Suprapubic skin (tissue), 4 donors: ENCODE results near the gene SLC4A9. TPM values are rescaled to one million over a fixed set of nuclear protein-coding genes. Genes with fewer than 3 reads are reported as not detected.
A peak's percentile ranks its signal among the peaks of the same experiment; 100 is the strongest.

Experiments used
- DNase-seq, 2 donors: peaks; one replicate each; pipeline ENCODE4 v3.0.0-alpha.2; 2019; ENCODE audit warnings: low spot score in 2 of 2
- H3K27ac ChIP-seq: fragments of 200-600 bp; sonication (generic); one replicate; pipeline ENCODE4 v1.5.1; 2019
- H3K27me3 ChIP-seq: fragments of 200-600 bp; sonication (generic); one replicate; pipeline ENCODE4 v1.5.1; 2019
- H3K36me3 ChIP-seq: fragments of 200-600 bp; sonication (generic); one replicate; pipeline ENCODE4 v1.5.1; 2019
- H3K4me1 ChIP-seq: fragments of 200-600 bp; sonication (generic); one replicate; pipeline ENCODE4 v1.5.1; 2019
- H3K4me3 ChIP-seq: fragments of 200-600 bp; sonication (generic); one replicate; pipeline ENCODE4 v1.5.1; 2019; ENCODE audit warnings: mild to moderate bottlenecking
- H3K9me3 ChIP-seq: fragments of 200-600 bp; sonication (generic); one replicate; pipeline ENCODE4 v1.5.1; 2019
- EP300 ChIP-seq: sonication (generic); formaldehyde crosslinking; IDR thresholded peaks from one replicate; pipeline ENCODE4 v1.6.1; 2017; ENCODE audit warnings: antibody characterized with exemption
- POLR2A ChIP-seq, 2 donors: fragments of 450-650 bp; IDR thresholded peaks; one replicate each; pipeline ENCODE4 v1.6.1; 2017; ENCODE audit warnings: antibody characterized with exemption in 2 of 2, mild to moderate bottlenecking in 2 of 2, moderate library complexity in 2 of 2
- POLR2AphosphoS5 ChIP-seq, 3 donors: sonication (generic); formaldehyde crosslinking; IDR thresholded peaks; one replicate each; pipeline ENCODE4 v1.6.1; 2017; ENCODE audit warnings: antibody characterized with exemption in 3 of 3
- WGBS: methylation state at CpG from one replicate; pipeline ENCODE4 v1.1.5; 2018; 5-methylcytosine and 5-hydroxymethylcytosine counted together
- total RNA-seq, 4 donors: library from RNA; depleted of rRNA; stranded (reverse); fragments of >200 nt; gene quantifications; one replicate each; pipeline ENCODE4 v1.1.0, GENCODE V29; 2016
- TF ChIP-seq, protein P1 (sequence below), 2 donors: fragments of 200-600 bp in 1 of 2; fragments of 450-650 bp in 1 of 2; sonication (generic) in 1 of 2; IDR thresholded peaks; one replicate each; pipeline ENCODE4 v1.5.1; 2016 to 2019; ENCODE audit warnings: antibody characterized with exemption in 2 of 2, mild to moderate bottlenecking in 1 of 2, moderate library complexity in 1 of 2

Gene SLC4A9
- total RNA-seq, 4 donors from 2014 or later = 0.56 TPM; not detected in 3

GRCh38 chr5:140347360-140347759, 12.6 kb upstream of the SLC4A9 start:
- Histone ChIP-seq H3K27ac (peak overlapping the region; percentile 77), H3K4me3 (peak overlapping the region; percentile 80), H3K4me1 (peaks cover 58% of the 10 kb centered on the region), H3K36me3 (no peaks in the 10 kb centered on the region), H3K27me3 (no peaks in the 10 kb centered on the region), H3K9me3 (no peaks in the 10 kb centered on the region)
- TF ChIP-seq, protein P1, sequence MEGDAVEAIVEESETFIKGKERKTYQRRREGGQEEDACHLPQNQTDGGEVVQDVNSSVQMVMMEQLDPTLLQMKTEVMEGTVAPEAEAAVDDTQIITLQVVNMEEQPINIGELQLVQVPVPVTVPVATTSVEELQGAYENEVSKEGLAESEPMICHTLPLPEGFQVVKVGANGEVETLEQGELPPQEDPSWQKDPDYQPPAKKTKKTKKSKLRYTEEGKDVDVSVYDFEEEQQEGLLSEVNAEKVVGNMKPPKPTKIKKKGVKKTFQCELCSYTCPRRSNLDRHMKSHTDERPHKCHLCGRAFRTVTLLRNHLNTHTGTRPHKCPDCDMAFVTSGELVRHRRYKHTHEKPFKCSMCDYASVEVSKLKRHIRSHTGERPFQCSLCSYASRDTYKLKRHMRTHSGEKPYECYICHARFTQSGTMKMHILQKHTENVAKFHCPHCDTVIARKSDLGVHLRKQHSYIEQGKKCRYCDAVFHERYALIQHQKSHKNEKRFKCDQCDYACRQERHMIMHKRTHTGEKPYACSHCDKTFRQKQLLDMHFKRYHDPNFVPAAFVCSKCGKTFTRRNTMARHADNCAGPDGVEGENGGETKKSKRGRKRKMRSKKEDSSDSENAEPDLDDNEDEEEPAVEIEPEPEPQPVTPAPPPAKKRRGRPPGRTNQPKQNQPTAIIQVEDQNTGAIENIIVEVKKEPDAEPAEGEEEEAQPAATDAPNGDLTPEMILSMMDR (IDR thresholded peaks at IDR 0.05) = no peak
- TF ChIP-seq POLR2AphosphoS5 (IDR thresholded peaks at IDR 0.05) = no peak
- no peak for TF ChIP-seq EP300
- no peak for TF ChIP-seq POLR2A (IDR thresholded peaks at IDR 0.05)
- no peak for DNase-seq
- 20% methylated on average over 2 of the region's 2 CpGs for WGBS

- no peaks in the 10 kb centered on the region for H3K36me3 ChIP-seq
- no peaks in the 10 kb centered on the region for H3K9me3 ChIP-seq
- 60% methylated on average over 4 of the region's 4 CpGs for WGBS
- peaks cover 53% of the 10 kb centered on the region for H3K4me1 ChIP-seq
- TF ChIP-seq, protein P1 (IDR thresholded peaks at IDR 0.05) = no peak
- TF ChIP-seq POLR2A (IDR thresholded peaks at IDR 0.05) = no peak
- no peak for TF ChIP-seq POLR2AphosphoS5 (IDR thresholded peaks at IDR 0.05)
- no peak for TF ChIP-seq EP300
- no peaks in the 10 kb centered on the region for H3K27me3 ChIP-seq
- DNase-seq = no peak
- no peak overlapping the region for H3K4me3 ChIP-seq
- peak overlapping the region; percentile 77 for H3K27ac ChIP-seq
Measured at GRCh38 chr5:140348104-140348503, 11.9 kb upstream of the SLC4A9 start.

DNA sequence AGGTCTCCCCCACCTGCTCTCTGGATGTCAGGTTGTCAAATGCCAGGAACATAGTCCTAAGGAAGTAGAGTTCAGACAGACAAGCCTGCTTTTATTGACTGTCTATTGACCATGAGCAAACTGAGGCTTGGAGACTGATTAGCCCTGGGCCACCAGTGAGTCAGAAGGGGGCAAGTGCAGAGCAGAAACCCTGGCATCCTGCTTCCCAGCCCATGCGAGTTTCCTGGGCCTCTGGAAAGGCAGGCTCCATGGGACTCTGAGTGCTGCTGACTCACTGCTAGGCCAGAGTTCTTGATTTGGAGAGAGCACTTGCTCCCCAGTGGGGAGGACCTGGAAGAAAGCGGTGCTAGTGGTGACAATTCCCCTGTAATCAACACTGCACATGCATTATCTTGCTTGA, 10.8 kb upstream of the SLC4A9 start:
- Histone ChIP-seq H3K36me3 (no peaks in the 10 kb centered on the region), H3K27me3 (no peaks in the 10 kb centered on the region), H3K9me3 (no peaks in the 10 kb centered on the region), H3K4me1 (peaks cover 43% of the 10 kb centered on the region), H3K4me3 (no peak overlapping the region), H3K27ac (no peak overlapping the region)
- no peak for DNase-seq
- WGBS = 54% methylated on average over 2 of the region's 2 CpGs
- no peak for TF ChIP-seq EP300
- TF ChIP-seq POLR2A (IDR thresholded peaks at IDR 0.05) = no peak
- TF ChIP-seq, protein P1 (IDR thresholded peaks at IDR 0.05) = no peak
- no peak for TF ChIP-seq POLR2AphosphoS5 (IDR thresholded peaks at IDR 0.05)

GRCh38 chr5:140351609-140352334, 8.2 kb upstream of the SLC4A9 start:
- Histone ChIP-seq H3K36me3 (no peaks in the 10 kb centered on the region), H3K27ac (no peak overlapping the region), H3K4me1 (peaks cover 25% of the 10 kb centered on the region), H3K27me3 (no peaks in the 10 kb centered on the region), H3K9me3 (no peaks in the 10 kb centered on the region), H3K4me3 (no peak overlapping the region)
- TF ChIP-seq, protein P1 (IDR thresholded peaks at IDR 0.05) = peak; percentile 77 to 89
- no peak for TF ChIP-seq POLR2A (IDR thresholded peaks at IDR 0.05)
- 6% methylated on average over 5 of the region's 5 CpGs for WGBS
- DNase-seq = no peak

DNA sequence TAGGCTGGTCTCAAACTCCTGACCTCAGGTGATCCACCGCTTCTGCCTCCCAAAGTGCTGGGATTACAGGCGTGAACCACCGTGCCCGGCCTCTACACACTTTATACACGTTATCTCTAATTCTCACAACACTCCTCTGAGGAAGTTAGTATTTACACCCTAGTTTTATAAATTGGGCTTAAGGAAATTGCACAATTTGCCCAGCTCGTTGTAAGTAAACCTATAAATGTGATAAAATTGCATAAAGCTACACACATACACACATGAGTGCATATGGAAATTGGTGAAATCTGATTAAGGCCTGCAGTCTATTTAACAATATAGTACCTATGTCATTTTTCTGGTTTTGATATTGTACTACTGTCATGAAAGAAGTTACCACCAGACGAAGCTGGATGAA, 4.4 kb upstream of the SLC4A9 start:
- no peak for DNase-seq
- no peaks in the 10 kb centered on the region for H3K27me3 ChIP-seq
- no peaks in the 10 kb centered on the region for H3K36me3 ChIP-seq
- TF ChIP-seq, protein P1 (IDR thresholded peaks at IDR 0.05) = no peak
- TF ChIP-seq POLR2AphosphoS5 (IDR thresholded peaks at IDR 0.05) = no peak
- H3K27ac ChIP-seq = no peak overlapping the region
- peaks cover 7% of the 10 kb centered on the region for H3K4me1 ChIP-seq
- no peaks in the 10 kb centered on the region for H3K9me3 ChIP-seq
- H3K4me3 ChIP-seq = no peak overlapping the region
- WGBS = 84% methylated on average over 7 of the region's 7 CpGs
